Stimulated activated CD4-positive, alpha-beta T cell treated with anti-CD3 and anti-CD28 coated beads, Interleukin-1b, Interleukin-23, amount 100 ng/mL, for 1 hour (primary cell): Measurements from ENCODE around the gene EGFLAM.

Experiments used
- DNase-seq, 2 donors: peaks; one replicate each; pipeline ENCODE4 v3.0.0-alpha.2; 2020; ENCODE audit warnings: low read depth in 2 of 2

Gene EGFLAM

GRCh38 chr5:38448568-38449350 is 190.4 kb downstream of the EGFLAM start:
- no peak for DNase-seq

DNA sequence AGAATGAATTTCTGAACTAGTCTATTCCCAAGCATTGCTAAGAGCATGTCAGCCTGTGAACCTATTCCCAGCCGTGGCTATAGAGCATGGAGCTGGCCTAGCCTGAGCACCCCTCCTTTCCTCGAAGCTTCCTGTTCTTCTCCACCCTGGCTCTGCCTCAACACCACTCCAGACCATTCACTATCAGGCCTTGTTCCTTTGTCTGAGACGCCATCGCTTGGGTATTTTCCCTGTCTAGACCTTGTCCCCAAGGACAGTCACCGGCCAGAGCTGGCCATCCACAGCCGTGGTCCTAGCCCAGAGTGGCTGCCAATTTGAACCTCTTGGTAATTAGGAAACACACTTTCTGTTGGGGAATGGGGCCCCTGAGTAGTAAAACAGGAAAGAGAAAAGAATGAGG is 192.3 kb downstream of the EGFLAM start:
- DNase-seq = no peak

DNA sequence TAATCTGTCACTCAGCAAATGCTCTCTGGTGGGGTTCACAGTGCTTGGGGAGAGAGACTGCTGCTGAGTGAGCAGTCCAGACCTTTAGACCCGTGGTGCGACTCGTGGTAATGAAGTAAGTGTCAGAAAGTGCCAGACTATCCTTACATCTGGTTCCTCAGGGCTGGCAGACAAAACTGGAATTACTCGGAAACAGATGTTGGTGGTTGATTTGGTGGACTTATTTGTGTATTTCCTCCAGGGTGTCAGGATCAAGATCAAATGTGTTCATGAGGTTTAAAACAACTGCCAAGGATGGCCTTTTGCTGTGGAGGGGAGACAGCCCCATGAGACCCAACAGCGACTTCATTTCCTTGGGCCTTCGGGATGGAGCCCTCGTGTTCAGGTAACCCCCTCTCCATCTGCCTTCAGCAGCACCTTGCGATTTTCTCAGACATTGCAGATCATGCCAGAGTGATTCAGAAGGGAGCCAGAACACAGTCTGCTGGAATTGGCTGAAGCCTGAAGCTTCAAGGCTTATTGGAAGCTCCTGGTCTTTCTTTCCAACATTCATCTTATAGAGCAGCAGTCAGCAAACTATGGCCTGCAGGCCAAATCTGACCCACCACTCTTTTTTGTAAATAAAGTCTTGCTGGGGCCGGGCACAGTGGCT is 192.8 kb downstream of the EGFLAM start:
- no peak for DNase-seq

- DNase-seq = no peak
These were observed 193.8 kb downstream of the EGFLAM start for GRCh38 chr5:38452201-38452600.

DNA sequence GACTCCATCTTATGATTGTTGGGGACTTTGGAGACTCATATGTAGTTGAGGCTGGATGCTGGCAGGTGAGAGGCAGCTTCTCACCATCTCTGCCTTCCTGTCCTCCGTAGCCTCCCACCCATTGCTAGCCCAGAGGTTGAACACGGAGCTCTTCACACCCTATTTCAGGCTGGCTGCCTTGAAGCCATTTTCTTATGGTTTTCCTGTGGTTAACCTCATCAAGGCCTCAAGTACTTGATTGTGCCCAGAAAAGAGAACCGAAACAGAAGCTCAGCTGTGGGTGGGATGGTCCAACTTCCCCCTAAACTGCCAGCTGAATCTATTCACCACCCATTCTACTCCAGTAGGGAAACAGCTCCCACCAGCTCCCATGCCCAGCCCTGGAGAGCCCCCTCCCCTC is 195.1 kb downstream of the EGFLAM start:
- DNase-seq = no peak

GRCh38 chr5:38453921-38454320 is 195.6 kb downstream of the EGFLAM start:
- no peak for DNase-seq

- DNase-seq = no peak
These were observed 197.5 kb downstream of the EGFLAM start for GRCh38 chr5:38455796-38456330.

- DNase-seq = no peak
These were observed 198.5 kb downstream of the EGFLAM start for GRCh38 chr5:38456657-38457399.

GRCh38 chr5:38458174-38458573 is 199.8 kb downstream of the EGFLAM start:
- DNase-seq = no peak

DNA sequence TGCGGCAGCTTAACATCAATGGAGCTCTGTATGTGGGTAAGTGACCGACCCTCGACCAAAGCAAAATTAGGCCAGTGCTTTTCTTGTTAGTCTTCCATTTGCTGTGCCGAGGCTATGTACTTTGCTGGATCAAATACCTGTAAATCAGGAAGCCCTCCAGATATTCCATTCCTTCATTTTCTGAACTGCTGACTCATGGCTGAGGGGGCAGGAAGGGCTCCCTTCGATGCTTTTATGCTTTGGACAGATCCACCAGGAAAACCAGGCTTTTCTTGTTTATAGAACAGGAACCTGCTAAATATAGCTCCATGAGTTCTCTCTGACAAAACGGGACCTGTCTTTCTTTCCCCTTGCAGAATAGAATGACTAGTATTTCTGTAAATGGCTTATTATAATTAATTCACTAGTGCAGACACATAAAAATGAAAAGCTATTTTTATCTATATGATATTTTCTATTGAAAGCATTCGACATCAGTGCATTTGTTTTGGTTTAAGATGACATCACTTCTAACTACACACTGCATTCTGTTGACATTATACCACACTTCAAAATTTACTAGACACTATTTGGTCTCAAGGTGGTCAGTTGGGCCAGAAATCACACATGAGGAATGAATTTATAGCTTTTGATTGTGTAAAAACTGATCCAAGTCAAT is 204.7 kb downstream of the EGFLAM start:
- DNase-seq = no peak

DNA sequence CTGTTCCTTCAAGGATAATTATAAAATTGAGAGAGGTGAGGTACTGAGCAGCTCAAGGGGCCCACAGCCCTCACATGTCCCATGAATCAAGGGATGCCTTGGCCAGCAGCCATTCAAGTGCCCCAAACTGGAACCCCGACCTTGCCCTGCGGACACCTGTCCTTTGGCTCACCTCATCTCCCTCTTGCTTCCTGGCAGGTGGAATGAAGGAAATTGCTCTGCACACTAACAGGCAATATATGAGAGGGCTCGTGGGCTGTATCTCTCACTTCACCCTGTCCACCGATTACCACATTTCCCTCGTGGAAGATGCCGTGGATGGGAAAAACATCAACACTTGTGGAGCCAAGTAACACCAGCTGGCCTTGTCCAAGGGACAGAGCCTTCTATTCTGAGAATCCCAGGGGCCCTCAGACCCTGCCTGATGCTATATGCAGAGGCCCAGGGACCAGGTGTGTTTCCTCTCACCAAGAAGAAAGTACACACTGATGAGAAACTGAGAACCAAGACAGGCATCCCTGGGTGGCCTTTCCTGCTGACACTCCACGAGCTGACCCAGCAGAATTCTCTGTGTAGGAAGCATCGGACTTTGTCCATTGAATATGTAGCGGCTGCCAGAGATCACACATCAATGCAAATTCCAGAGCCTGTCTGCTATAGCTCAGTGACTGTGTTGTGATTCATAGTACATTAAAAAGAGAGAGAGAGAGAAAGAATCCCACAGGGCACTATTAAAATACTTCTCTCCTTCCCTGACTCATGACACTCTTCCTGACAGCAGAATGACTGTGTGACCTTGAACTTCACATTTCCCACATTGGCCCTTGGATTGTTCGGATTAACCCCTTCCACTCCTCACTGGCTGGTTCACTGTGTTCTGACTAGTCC is 205.5 kb downstream of the EGFLAM start:
- DNase-seq = no peak

DNA sequence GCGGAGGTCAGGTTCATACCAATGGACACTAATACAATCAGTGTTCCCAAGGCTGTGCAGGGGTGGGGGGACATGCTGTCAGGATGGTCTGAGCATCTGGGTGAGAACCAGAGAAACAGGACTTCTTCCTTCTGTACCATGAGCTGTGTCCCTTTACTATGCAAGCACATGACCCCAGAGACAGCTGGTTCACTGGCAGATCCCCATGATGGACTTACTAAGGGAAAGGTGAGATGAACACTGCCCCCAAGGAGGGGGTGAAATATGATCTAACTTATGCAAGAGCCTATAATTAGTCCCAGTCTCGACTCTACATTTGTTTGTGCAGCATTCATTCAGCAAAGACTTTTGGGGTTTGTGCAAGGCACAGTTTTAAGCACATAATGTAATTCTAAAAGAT is 206.7 kb downstream of the EGFLAM start:
- no peak for DNase-seq

GRCh38 chr5:38465702-38466423 is 207.5 kb downstream of the EGFLAM start:
- DNase-seq = no peak

GRCh38 chr5:38466424-38467189 is 208.2 kb downstream of the EGFLAM start:
- DNase-seq = no peak

DNA sequence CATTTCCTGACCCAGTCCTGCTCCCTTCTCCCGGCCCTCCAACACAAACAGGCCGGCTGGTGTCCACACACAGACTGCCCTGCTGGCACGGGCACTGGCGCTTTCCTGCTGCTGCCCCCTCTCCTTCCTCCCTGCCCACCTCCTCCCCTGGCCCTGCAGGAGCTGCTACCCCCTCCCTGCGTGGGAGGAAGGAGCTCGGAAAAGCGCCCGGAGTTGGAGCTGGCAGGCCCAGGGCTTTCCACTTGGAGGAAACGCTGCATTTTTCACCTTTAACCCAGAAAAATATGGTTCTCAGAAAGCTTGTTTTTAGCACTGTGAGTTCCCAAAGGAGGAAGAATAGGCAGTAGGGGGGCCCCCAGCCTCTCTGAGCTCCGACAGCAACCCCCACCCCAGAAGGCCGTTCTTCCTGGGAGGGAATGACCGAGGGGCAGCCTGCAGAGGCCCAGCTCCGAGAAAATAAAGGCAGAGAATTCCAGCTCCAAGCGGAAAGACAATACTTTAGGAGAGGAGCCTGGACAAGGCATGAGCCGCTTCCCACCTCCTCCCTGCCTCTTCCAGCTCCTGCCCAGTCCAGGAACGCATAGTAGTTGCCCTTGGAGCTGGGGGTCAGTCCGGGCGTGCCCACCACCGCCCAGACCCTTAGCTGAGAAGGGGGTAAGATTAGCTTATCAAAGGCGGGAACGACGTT is 209.1 kb downstream of the EGFLAM start:
- no peak for DNase-seq

GRCh38 chr5:38468202-38468673 is 209.9 kb downstream of the EGFLAM start:
- no peak for DNase-seq

DNA sequence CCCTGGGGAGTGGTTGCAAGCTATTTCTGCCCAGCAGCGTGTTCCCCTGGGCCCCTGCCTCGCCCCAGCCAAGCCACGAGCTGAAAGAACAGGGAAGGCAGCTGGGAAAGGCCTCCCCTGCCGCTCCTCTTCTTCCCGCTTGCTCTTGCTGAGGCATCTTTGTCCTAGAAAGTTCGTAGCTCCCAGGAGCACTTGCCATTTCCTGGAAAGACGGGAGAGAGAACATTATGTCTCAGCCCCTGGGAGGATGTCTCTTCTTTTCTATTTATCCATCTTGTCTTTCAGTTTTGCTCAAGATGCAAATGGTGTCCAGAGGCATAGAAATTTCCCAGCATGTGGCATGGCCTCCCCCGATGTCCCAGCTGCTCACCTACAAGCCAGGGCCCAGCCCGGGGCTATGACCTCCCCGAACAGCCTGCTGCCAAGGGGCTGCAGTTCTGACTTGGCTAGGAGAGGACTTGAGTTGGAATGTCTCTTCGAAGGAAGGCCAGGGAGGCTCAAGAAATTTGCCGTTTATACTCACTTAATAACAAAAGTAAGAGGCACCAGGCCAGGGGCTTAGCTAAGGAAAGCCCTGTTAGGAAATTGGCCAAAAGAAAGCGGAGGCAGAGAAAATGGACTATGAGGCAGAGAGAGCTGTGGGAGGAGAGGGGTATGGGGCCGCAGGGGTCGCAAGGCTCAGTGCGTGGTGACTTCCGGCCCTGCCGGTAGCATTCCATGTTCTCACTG is 210.8 kb downstream of the EGFLAM start:
- no peak for DNase-seq

DNA sequence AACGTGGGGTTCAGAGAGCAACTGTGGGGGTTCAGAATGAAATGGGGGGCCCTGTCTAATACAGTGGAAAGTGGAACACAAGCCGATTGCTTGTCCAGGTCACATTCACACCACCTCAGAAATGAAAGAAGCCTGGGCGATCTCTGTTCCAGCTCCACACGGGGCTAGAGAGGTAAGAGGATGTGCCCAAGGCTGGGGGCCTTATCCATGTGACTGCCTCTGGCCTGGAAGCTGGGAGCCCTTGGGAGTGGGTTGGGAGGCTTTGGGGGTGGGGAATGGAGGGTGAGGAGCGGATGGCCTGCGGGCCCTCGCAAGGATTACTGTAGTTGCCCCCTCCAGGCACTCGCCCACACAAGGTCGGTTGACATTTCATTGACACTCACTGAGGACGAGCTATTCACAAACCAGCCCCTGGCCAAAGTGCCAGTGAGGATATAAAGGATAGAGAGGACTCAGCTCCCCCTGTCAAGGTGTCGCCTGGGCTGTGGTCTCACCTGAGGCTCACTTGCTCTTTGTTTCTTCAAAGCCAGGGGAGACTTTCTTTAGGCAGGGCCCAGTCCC is 211.4 kb downstream of the EGFLAM start:
- DNase-seq = no peak
